ENCODE results near the gene CACNG8. TPM values are rescaled to one million over a fixed set of nuclear protein-coding genes. Genes with fewer than 3 reads are reported as not detected.

CACNG8 gene
- total RNA-seq, 1 experiment from 2014 or later = not detected

DNA sequence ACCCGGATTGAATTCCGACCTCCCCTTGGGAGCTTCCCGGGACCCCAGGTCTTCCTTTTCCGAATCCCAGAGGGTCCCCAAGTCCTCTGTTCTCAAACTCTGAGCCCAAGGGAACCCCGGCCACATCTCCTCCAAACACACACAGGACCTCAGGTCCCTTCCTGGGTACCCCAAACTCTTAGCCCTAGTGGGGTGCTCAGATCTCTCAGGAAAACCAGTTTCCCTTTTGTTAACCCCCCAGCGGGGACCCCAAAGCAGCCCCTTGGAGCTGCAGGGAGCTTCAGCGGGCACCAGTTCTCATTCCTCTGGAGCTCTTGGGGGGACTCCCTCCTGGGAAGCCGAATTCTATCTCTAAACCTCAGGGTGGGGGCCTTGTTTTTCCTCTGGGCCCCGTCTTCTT is 29.5 kb downstream of the CACNG8 start:
- Histone ChIP-seq H3K9me2 (replicated peaks; ENCODE audit: insufficient read depth, low read length) (no peaks in the 10 kb centered on the region), H3K9ac (ENCODE audit: low read length) (no peak overlapping the region), H4K20me1 (ENCODE audit: insufficient read depth, low read depth, low read length) (no peaks in the 10 kb centered on the region), H3K36me3 (ENCODE audit: insufficient read depth, low read length) (no peaks in the 10 kb centered on the region), H3K79me2 (ENCODE audit: low read length) (no peaks in the 10 kb centered on the region), H3K27ac (ENCODE audit: low read length) (no peak overlapping the region), H3K4me2 (ENCODE audit: low read depth, low read length, poor library complexity, severe bottlenecking) (no peak overlapping the region), H3K4me1 (ENCODE audit: low read length) (no peaks in the 10 kb centered on the region), H2AFZ (ENCODE audit: low read length) (no peak overlapping the region), H3K27me3 (ENCODE audit: low read length) (no peaks in the 10 kb centered on the region), H3K4me3 (ENCODE audit: low read length) (no peak overlapping the region), H3K9me3 (ENCODE audit: low read length) (no peaks in the 10 kb centered on the region)
- DNase-seq = no peak

GRCh38 chr19:53992815-53993214 is 30.1 kb downstream of the CACNG8 start:
- no peaks in the 10 kb centered on the region for H3K9me2 ChIP-seq (replicated peaks; ENCODE audit: insufficient read depth, low read length)
- H3K27me3 ChIP-seq (ENCODE audit: low read length) = no peaks in the 10 kb centered on the region
- no peaks in the 10 kb centered on the region for H3K4me1 ChIP-seq (ENCODE audit: low read length)
- no peaks in the 10 kb centered on the region for H3K36me3 ChIP-seq (ENCODE audit: insufficient read depth, low read length)
- no peak overlapping the region for H3K4me2 ChIP-seq (ENCODE audit: low read depth, low read length, poor library complexity, severe bottlenecking)
- no peaks in the 10 kb centered on the region for H3K79me2 ChIP-seq (ENCODE audit: low read length)
- H4K20me1 ChIP-seq (ENCODE audit: insufficient read depth, low read depth, low read length) = no peaks in the 10 kb centered on the region
- H3K27ac ChIP-seq (ENCODE audit: low read length) = no peak overlapping the region
- H2AFZ ChIP-seq (ENCODE audit: low read length) = no peak overlapping the region
- no peak overlapping the region for H3K4me3 ChIP-seq (ENCODE audit: low read length)
- DNase-seq = no peak
- H3K9ac ChIP-seq (ENCODE audit: low read length) = no peak overlapping the region
- no peaks in the 10 kb centered on the region for H3K9me3 ChIP-seq (ENCODE audit: low read length)

- no peak overlapping the region for H3K27ac ChIP-seq (ENCODE audit: low read length)
- no peak overlapping the region for H3K4me3 ChIP-seq (ENCODE audit: low read length)
- DNase-seq = no peak
- no peaks in the 10 kb centered on the region for H3K4me1 ChIP-seq (ENCODE audit: low read length)
- no peak overlapping the region for H2AFZ ChIP-seq (ENCODE audit: low read length)
- H3K4me2 ChIP-seq (ENCODE audit: low read depth, low read length, poor library complexity, severe bottlenecking) = no peak overlapping the region
- H3K79me2 ChIP-seq (ENCODE audit: low read length) = no peaks in the 10 kb centered on the region
- no peaks in the 10 kb centered on the region for H3K27me3 ChIP-seq (ENCODE audit: low read length)
- no peaks in the 10 kb centered on the region for H3K9me2 ChIP-seq (replicated peaks; ENCODE audit: insufficient read depth, low read length)
- no peaks in the 10 kb centered on the region for H3K36me3 ChIP-seq (ENCODE audit: insufficient read depth, low read length)
- H4K20me1 ChIP-seq (ENCODE audit: insufficient read depth, low read depth, low read length) = no peaks in the 10 kb centered on the region
- H3K9me3 ChIP-seq (ENCODE audit: low read length) = no peaks in the 10 kb centered on the region
- no peak overlapping the region for H3K9ac ChIP-seq (ENCODE audit: low read length)
Measured at GRCh38 chr19:53993448-53993847, 30.7 kb downstream of the CACNG8 start.

DNA sequence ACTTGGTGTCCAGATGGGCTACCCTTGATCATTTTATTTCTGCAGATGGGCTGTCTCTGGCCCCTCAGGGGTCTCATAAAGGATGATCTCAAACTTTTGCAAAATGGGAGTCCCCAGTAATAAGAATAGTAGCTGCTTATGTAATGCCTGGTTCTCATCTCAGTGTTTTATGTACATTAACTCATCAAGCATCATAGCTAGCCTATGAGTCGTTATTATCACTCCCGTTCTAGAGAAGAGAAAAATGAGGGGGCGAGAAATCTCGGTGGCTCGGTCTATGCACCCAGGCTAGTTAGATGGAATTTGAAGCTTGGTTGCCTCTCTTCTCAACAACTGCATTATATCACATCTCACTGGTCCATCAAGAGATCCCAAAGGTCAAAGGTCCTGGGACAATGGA is 32.1 kb downstream of the CACNG8 start:
- Histone ChIP-seq H4K20me1 (ENCODE audit: insufficient read depth, low read depth, low read length) (no peaks in the 10 kb centered on the region), H3K27ac (ENCODE audit: low read length) (no peak overlapping the region), H3K4me3 (ENCODE audit: low read length) (no peak overlapping the region), H3K4me2 (ENCODE audit: low read depth, low read length, poor library complexity, severe bottlenecking) (no peak overlapping the region), H3K9me2 (replicated peaks; ENCODE audit: insufficient read depth, low read length) (no peaks in the 10 kb centered on the region), H3K9ac (ENCODE audit: low read length) (no peak overlapping the region), H3K4me1 (ENCODE audit: low read length) (no peaks in the 10 kb centered on the region), H3K79me2 (ENCODE audit: low read length) (no peaks in the 10 kb centered on the region), H3K9me3 (ENCODE audit: low read length) (no peaks in the 10 kb centered on the region), H2AFZ (ENCODE audit: low read length) (no peak overlapping the region), H3K27me3 (ENCODE audit: low read length) (no peaks in the 10 kb centered on the region), H3K36me3 (ENCODE audit: insufficient read depth, low read length) (no peaks in the 10 kb centered on the region)
- DNase-seq = no peak

DNA sequence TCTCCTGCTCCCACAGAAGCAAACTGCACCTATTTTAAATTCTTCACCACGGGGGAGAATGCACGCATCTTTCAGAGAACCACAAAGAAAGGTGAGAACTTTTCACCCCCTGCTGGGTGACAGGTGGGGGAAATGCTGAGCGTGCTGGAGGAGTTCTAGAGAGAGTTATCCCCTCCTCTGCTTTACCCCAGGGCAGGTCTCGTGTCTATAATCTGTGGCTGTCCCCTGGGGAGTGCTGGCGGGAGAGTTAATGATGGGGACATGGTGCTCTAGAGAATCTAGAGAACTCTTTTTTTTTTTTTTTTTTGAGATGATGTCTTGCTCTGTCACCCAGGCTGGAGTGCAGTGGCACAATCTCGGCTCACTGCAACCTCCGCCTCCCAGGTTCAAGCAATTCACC is 35.5 kb downstream of the CACNG8 start:
- Histone ChIP-seq H3K9ac (ENCODE audit: low read length) (no peak overlapping the region), H3K9me2 (replicated peaks; ENCODE audit: insufficient read depth, low read length) (no peaks in the 10 kb centered on the region), H3K79me2 (ENCODE audit: low read length) (no peaks in the 10 kb centered on the region), H3K27me3 (ENCODE audit: low read length) (no peaks in the 10 kb centered on the region), H3K4me2 (ENCODE audit: low read depth, low read length, poor library complexity, severe bottlenecking) (no peak overlapping the region), H2AFZ (ENCODE audit: low read length) (no peak overlapping the region), H3K4me1 (ENCODE audit: low read length) (no peaks in the 10 kb centered on the region), H4K20me1 (ENCODE audit: insufficient read depth, low read depth, low read length) (no peaks in the 10 kb centered on the region), H3K4me3 (ENCODE audit: low read length) (no peak overlapping the region), H3K27ac (ENCODE audit: low read length) (no peak overlapping the region), H3K9me3 (ENCODE audit: low read length) (no peaks in the 10 kb centered on the region), H3K36me3 (ENCODE audit: insufficient read depth, low read length) (no peaks in the 10 kb centered on the region)
- no peak for DNase-seq

DNA sequence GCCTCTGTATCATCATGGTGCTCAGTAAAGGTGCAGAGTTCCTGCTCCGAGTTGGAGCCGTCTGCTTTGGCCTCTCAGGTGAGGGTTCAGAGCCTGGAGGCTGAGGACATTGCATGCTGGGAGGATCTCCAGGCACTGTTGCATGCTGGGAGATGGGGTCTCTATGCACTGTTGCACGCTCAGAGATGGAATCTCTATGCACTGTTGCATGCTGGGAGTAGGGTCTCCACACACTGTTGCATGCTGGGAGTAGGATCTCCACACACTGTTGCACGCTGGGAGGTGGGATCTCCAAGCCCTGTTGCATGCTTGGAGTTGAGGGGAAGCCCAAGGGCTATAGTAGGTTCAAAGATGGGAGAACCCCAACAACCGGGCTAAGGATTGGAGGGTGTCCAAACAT is 37.0 kb downstream of the CACNG8 start:
- no peak overlapping the region for H3K4me2 ChIP-seq (ENCODE audit: low read depth, low read length, poor library complexity, severe bottlenecking)
- no peak overlapping the region for H3K4me3 ChIP-seq (ENCODE audit: low read length)
- H3K36me3 ChIP-seq (ENCODE audit: insufficient read depth, low read length) = no peaks in the 10 kb centered on the region
- H2AFZ ChIP-seq (ENCODE audit: low read length) = no peak overlapping the region
- no peak overlapping the region for H3K27ac ChIP-seq (ENCODE audit: low read length)
- no peaks in the 10 kb centered on the region for H4K20me1 ChIP-seq (ENCODE audit: insufficient read depth, low read depth, low read length)
- H3K27me3 ChIP-seq (ENCODE audit: low read length) = no peaks in the 10 kb centered on the region
- no peaks in the 10 kb centered on the region for H3K9me3 ChIP-seq (ENCODE audit: low read length)
- H3K9ac ChIP-seq (ENCODE audit: low read length) = no peak overlapping the region
- H3K9me2 ChIP-seq (replicated peaks; ENCODE audit: insufficient read depth, low read length) = no peaks in the 10 kb centered on the region
- no peaks in the 10 kb centered on the region for H3K79me2 ChIP-seq (ENCODE audit: low read length)
- no peaks in the 10 kb centered on the region for H3K4me1 ChIP-seq (ENCODE audit: low read length)
- DNase-seq = no peak

DNA sequence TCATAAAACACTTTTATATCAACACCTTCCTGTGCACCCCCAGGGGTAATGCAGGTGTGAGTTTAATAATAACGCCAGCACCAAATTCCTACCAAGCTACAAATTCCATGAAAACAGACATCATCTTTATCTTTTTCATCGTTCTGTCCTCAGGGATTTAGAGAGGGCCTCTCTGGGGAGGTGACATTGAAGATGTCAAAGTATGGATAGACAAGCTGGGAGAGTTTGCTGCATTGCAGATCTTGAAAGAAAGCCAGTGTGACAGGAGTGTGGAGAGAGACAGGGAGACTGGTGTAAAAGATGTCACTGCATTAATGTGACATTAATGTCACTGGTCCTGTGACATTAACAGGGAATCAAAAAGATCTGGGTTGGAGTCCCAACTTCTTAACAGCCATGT is 38.8 kb downstream of the CACNG8 start:
- no peaks in the 10 kb centered on the region for H4K20me1 ChIP-seq (ENCODE audit: insufficient read depth, low read depth, low read length)
- no peaks in the 10 kb centered on the region for H3K27me3 ChIP-seq (ENCODE audit: low read length)
- H3K79me2 ChIP-seq (ENCODE audit: low read length) = no peaks in the 10 kb centered on the region
- no peak for DNase-seq
- H3K9me2 ChIP-seq (replicated peaks; ENCODE audit: insufficient read depth, low read length) = no peaks in the 10 kb centered on the region
- no peak overlapping the region for H3K4me3 ChIP-seq (ENCODE audit: low read length)
- H3K9me3 ChIP-seq (ENCODE audit: low read length) = no peaks in the 10 kb centered on the region
- no peak overlapping the region for H3K4me2 ChIP-seq (ENCODE audit: low read depth, low read length, poor library complexity, severe bottlenecking)
- no peak overlapping the region for H3K27ac ChIP-seq (ENCODE audit: low read length)
- no peaks in the 10 kb centered on the region for H3K36me3 ChIP-seq (ENCODE audit: insufficient read depth, low read length)
- H3K9ac ChIP-seq (ENCODE audit: low read length) = no peak overlapping the region
- no peaks in the 10 kb centered on the region for H3K4me1 ChIP-seq (ENCODE audit: low read length)
- H2AFZ ChIP-seq (ENCODE audit: low read length) = no peak overlapping the region

DNA sequence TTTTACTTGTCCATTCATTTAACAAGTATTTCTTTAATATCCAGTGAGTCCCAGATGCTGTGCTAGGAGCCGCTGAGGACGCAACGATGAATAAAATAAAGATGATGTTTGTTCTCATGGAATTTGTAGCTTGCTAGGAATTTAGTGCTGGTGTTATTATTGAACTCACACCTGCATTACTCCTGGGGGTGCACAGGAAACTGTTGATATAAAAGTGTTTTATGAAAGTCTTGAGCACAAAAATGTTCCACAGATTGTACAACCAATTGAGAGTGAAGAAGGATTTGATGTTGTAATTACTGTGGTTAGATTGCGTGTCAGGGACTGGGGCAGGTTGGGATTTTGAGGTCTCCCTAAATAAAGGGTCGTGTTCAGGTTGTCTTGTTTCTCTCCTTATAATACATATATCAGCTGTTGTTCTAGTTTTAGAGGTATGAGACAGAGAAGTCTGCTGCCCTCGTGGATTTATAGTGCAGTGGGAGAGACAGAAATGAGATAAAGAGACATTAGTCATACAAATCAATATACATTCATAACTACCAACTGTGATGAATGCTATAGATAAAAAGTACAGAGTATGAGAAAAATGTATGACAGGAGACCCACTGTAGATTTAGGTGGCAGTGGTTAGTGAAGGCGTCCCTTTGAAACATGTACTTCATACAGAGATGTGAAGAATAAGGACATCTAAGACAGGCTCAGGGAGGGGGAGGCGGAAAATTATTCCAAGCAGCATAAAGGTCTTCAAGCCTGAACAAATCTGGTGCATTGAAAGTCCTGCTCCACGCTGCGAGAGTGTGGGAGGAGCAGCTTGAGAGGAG is 40.0 kb downstream of the CACNG8 start:
- H3K27me3 ChIP-seq (ENCODE audit: low read length) = no peaks in the 10 kb centered on the region
- H3K79me2 ChIP-seq (ENCODE audit: low read length) = no peaks in the 10 kb centered on the region
- no peaks in the 10 kb centered on the region for H4K20me1 ChIP-seq (ENCODE audit: insufficient read depth, low read depth, low read length)
- no peaks in the 10 kb centered on the region for H3K4me1 ChIP-seq (ENCODE audit: low read length)
- no peaks in the 10 kb centered on the region for H3K36me3 ChIP-seq (ENCODE audit: insufficient read depth, low read length)
- no peak overlapping the region for H2AFZ ChIP-seq (ENCODE audit: low read length)
- DNase-seq = no peak
- no peak overlapping the region for H3K4me3 ChIP-seq (ENCODE audit: low read length)
- H3K9me3 ChIP-seq (ENCODE audit: low read length) = no peaks in the 10 kb centered on the region
- H3K9me2 ChIP-seq (replicated peaks; ENCODE audit: insufficient read depth, low read length) = no peaks in the 10 kb centered on the region
- H3K27ac ChIP-seq (ENCODE audit: low read length) = no peak overlapping the region
- no peak overlapping the region for H3K9ac ChIP-seq (ENCODE audit: low read length)
- no peak overlapping the region for H3K4me2 ChIP-seq (ENCODE audit: low read depth, low read length, poor library complexity, severe bottlenecking)
